Gastroesophageal sphincter (tissue), 3 donors: ENCODE data around the gene PLEK2.

Experiments
- CTCF ChIP-seq, 4 experiments: fragments of 200-600 bp in 2 of 4; fragments of 450-650 bp in 2 of 4; sonication (generic) in 1 of 4; IDR thresholded peaks; one replicate each; pipeline ENCODE4 v1.5.1; 2017 to 2019; ENCODE audit warnings: antibody characterized with exemption in 4 of 4, mild to moderate bottlenecking in 2 of 4, moderate library complexity in 2 of 4
- EP300 ChIP-seq: sonication (generic); formaldehyde crosslinking; IDR thresholded peaks from one replicate; pipeline ENCODE4 v1.6.1; 2017; ENCODE audit warnings: antibody characterized with exemption, mild to moderate bottlenecking
- POLR2A ChIP-seq, 2 donors: fragments of 450-650 bp; IDR thresholded peaks; one replicate each; pipeline ENCODE4 v1.6.1; 2017; ENCODE audit warnings: antibody characterized with exemption in 2 of 2, mild to moderate bottlenecking in 2 of 2, moderate library complexity in 1 of 2
- POLR2AphosphoS5 ChIP-seq: sonication (generic); formaldehyde crosslinking; IDR thresholded peaks from one replicate; pipeline ENCODE4 v1.6.1; 2017; ENCODE audit warnings: antibody characterized with exemption

- TF ChIP-seq CTCF (IDR thresholded peaks at IDR 0.05) (no peak), POLR2A (IDR thresholded peaks at IDR 0.05) (no peak), POLR2AphosphoS5 (no peak), EP300 (no peak)
Measured at GRCh38 chr14:67429510-67430205, 17.7 kb upstream of the PLEK2 start.
